ENCODE measurements around the gene STARD6. TPM values are rescaled to one million over a fixed set of nuclear protein-coding genes. Genes with fewer than 3 reads are reported as not detected.

STARD6 gene
- polyA plus RNA-seq, 1 donor (not counting 4 experiments of a cell fraction or from before 2014, with no cell fraction given): 0.30 TPM

- Histone ChIP-seq H3K9me3 (ENCODE audit: control insufficient read depth, low read depth, low read length) (no peaks in the 10 kb centered on the region), H3K4me3 (ENCODE audit: control insufficient read depth in 2 of 3, extremely low read depth in 1 of 3, insufficient read depth in 2 of 3, low read depth in 1 of 3, low read length in 3 of 3) (no peak overlapping the region), H3K4me1 (ENCODE audit: control insufficient read depth, extremely low read depth, insufficient read depth, low read length) (peaks cover 8% of the 10 kb centered on the region), H3K4me2 (ENCODE audit: control insufficient read depth, extremely low read depth, insufficient read depth, low read depth, low read length) (peak overlapping the region; percentile 44), H3K27ac (ENCODE audit: control insufficient read depth, insufficient read depth, low read length) (peak overlapping the region; percentile 33), H3K27me3 (ENCODE audit: control insufficient read depth, extremely low read depth, insufficient read depth, low read length) (no peaks in the 10 kb centered on the region), H3K36me3 (ENCODE audit: control insufficient read depth in 2 of 2, extremely low read depth in 1 of 2, insufficient read depth in 2 of 2, low read length in 2 of 2) (peaks cover 6 to 7% of the 10 kb centered on the region in 2 experiments), H3K9me1 (ENCODE audit: control insufficient read depth, extremely low read depth, insufficient read depth, low read length) (no peaks in the 10 kb centered on the region), H4K20me1 (ENCODE audit: control insufficient read depth, extremely low read depth, insufficient read depth, low read length) (no peaks in the 10 kb centered on the region), H2AFZ (ENCODE audit: control insufficient read depth, low read length) (no peak overlapping the region), H3K79me2 (ENCODE audit: control insufficient read depth, insufficient read depth, low read length) (no peaks in the 10 kb centered on the region), H3K9ac (ENCODE audit: control insufficient read depth, extremely low read depth, insufficient read depth, low read length) (no peak overlapping the region)
- FAIRE-seq (peak; percentile 83), DNase-seq (ENCODE audit: low read depth, low spot score) (no peak)
- dilution Hi-C loops (cut with MboI; ENCODE audit: extremely low pct_ligation_motif_present, low sequenced_read_pairs): no loop called here
- TF ChIP-seq EZH2 (IDR thresholded peaks at IDR 0.05; ENCODE audit: low read length) (no peak), CTCF (optimal IDR thresholded peaks at IDR 0.05 in 1 of 3, IDR thresholded peaks at IDR 0.05 in 1 of 3, conservative IDR thresholded peaks at IDR 0.05 in 1 of 3; ENCODE audit: extremely low read depth in 1 of 3, insufficient read depth in 2 of 3, low read length in 3 of 3) (no peak)
Observed at GRCh38 chr18:54284981-54285785, 72.5 kb downstream of the STARD6 start.

GRCh38 chr18:54284535-54284934 is 73.1 kb downstream of the STARD6 start:
- dilution Hi-C loops (cut with MboI; ENCODE audit: extremely low pct_ligation_motif_present, low sequenced_read_pairs): no loop called here
- TF ChIP-seq EZH2 (IDR thresholded peaks at IDR 0.05; ENCODE audit: low read length): no peak
- no peak for TF ChIP-seq CTCF (optimal IDR thresholded peaks at IDR 0.05 in 1 of 3, IDR thresholded peaks at IDR 0.05 in 1 of 3, conservative IDR thresholded peaks at IDR 0.05 in 1 of 3; ENCODE audit: extremely low read depth in 1 of 3, insufficient read depth in 2 of 3, low read length in 3 of 3)
- Histone ChIP-seq H3K9me3 (ENCODE audit: control insufficient read depth, low read depth, low read length) (no peaks in the 10 kb centered on the region), H3K79me2 (ENCODE audit: control insufficient read depth, insufficient read depth, low read length) (no peaks in the 10 kb centered on the region), H3K27me3 (ENCODE audit: control insufficient read depth, extremely low read depth, insufficient read depth, low read length) (no peaks in the 10 kb centered on the region), H3K4me2 (ENCODE audit: control insufficient read depth, extremely low read depth, insufficient read depth, low read depth, low read length) (no peak overlapping the region), H2AFZ (ENCODE audit: control insufficient read depth, low read length) (no peak overlapping the region), H3K27ac (ENCODE audit: control insufficient read depth, insufficient read depth, low read length) (no peak overlapping the region), H3K4me1 (ENCODE audit: control insufficient read depth, extremely low read depth, insufficient read depth, low read length) (peaks cover 8% of the 10 kb centered on the region), H3K36me3 (ENCODE audit: control insufficient read depth in 2 of 2, extremely low read depth in 1 of 2, insufficient read depth in 2 of 2, low read length in 2 of 2) (peaks cover 6 to 7% of the 10 kb centered on the region in 2 experiments), H3K4me3 (ENCODE audit: control insufficient read depth in 2 of 3, extremely low read depth in 1 of 3, insufficient read depth in 2 of 3, low read depth in 1 of 3, low read length in 3 of 3) (no peak overlapping the region), H3K9me1 (ENCODE audit: control insufficient read depth, extremely low read depth, insufficient read depth, low read length) (no peaks in the 10 kb centered on the region), H3K9ac (ENCODE audit: control insufficient read depth, extremely low read depth, insufficient read depth, low read length) (no peak overlapping the region), H4K20me1 (ENCODE audit: control insufficient read depth, extremely low read depth, insufficient read depth, low read length) (no peaks in the 10 kb centered on the region)
- no peak for FAIRE-seq
- DNase-seq (ENCODE audit: low read depth, low spot score): no peak

All from keratinocyte (primary cell).